Esophagus muscularis mucosa (tissue), 4 donors: ENCODE measurements around the gene HYI. TPM values are rescaled to one million over a fixed set of nuclear protein-coding genes. Genes with fewer than 3 reads are reported as not detected.

Experiments used
- DNase-seq: peaks from one replicate; pipeline ENCODE4 v3.0.0-alpha.2; 2017; ENCODE audit errors: extremely low spot score
- H3K27ac ChIP-seq, 4 donors: fragments of 200-600 bp; sonication (generic); replicated peaks in 1 of 4; 1 replicate in 3 of 4; 2 replicates in 1 of 4; pipeline ENCODE4 v1.5.1; 2016 to 2019; ENCODE audit warnings: mild to moderate bottlenecking in 1 of 4
- H3K27me3 ChIP-seq, 4 donors: fragments of 200-600 bp; sonication (generic); one replicate each; pipeline versions ENCODE4 v1.5.1 to v1.6.0; 2016 to 2019
- H3K36me3 ChIP-seq, 4 donors: fragments of 200-600 bp; sonication (generic); one replicate each; pipeline ENCODE4 v1.5.1; 2016 to 2019
- H3K4me1 ChIP-seq, 4 donors: fragments of 200-600 bp; sonication (generic); one replicate each; pipeline ENCODE4 v1.5.1; 2016 to 2019
- H3K4me3 ChIP-seq, 4 donors: fragments of 200-600 bp; sonication (generic); 1 replicate in 2 of 4; 2 replicates in 2 of 4; pipeline ENCODE4 v1.5.1; 2016 to 2019; ENCODE audit warnings: mild to moderate bottlenecking in 4 of 4, moderate library complexity in 1 of 4
- H3K9me3 ChIP-seq, 4 donors: fragments of 200-600 bp; sonication (generic); 1 replicate in 3 of 4; 2 replicates in 1 of 4; pipeline ENCODE4 v1.5.1; 2016 to 2019
- EP300 ChIP-seq: sonication (generic); formaldehyde crosslinking; IDR thresholded peaks from one replicate; pipeline ENCODE4 v1.6.1; 2017; ENCODE audit warnings: antibody characterized with exemption
- POLR2A ChIP-seq: fragments of 450-650 bp; IDR thresholded peaks from one replicate; pipeline ENCODE4 v1.6.1; 2017; ENCODE audit warnings: antibody characterized with exemption, moderate library complexity, mild to moderate bottlenecking, low read depth
- POLR2AphosphoS5 ChIP-seq, 2 donors: sonication (generic); formaldehyde crosslinking; IDR thresholded peaks; one replicate each; pipeline ENCODE4 v1.6.1; 2017; ENCODE audit warnings: antibody characterized with exemption in 2 of 2
- WGBS: methylation state at CpG from one replicate; pipeline ENCODE4 v1.1.5; 2018; 5-methylcytosine and 5-hydroxymethylcytosine counted together
- intact Hi-C: fragments of 100-400 bp; cut with DNase I; formaldehyde crosslinking; loops from one replicate; pipeline ENCODE4 v1.15.1; 2023
- total RNA-seq, 4 donors: library from RNA; depleted of rRNA; stranded (reverse); fragments of >200 nt; gene quantifications; one replicate each; pipeline versions ENCODE4 v1.1.0 to v1.2.1, GENCODE V29; 2016
- TF ChIP-seq, protein P1 (sequence below), 3 experiments: fragments of 200-600 bp in 2 of 3; fragments of 450-650 bp in 1 of 3; sonication (generic) in 2 of 3; IDR thresholded peaks; one replicate each; pipeline ENCODE4 v1.5.1; 2017 to 2019; ENCODE audit warnings: antibody characterized with exemption in 3 of 3, mild to moderate bottlenecking in 2 of 3, moderate library complexity in 1 of 3

The HYI gene
- total RNA-seq, 4 donors from 2014 or later: 36.3 to 60.5 (median 50.6) TPM

DNA sequence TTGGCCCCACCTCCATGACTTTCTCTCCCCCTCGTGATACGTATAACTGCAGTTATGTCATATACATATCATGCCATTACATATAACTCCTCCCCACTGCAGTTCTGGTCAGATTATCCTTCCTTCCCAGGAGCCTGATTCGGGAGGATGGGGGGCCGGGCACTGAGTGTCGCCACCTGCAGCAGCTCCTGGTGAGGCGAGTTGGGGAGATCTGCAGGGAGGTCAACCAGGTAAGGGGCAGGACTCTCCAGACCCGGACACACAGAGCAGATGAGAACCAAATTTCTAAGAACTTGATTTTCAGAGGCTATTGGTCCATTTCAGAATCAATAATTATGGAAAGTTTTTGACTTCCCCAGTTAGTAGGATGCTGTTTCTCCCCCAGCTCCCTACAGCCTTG is 19.5 kb downstream of the HYI start:
- intact Hi-C loops: no loop called here
- Histone ChIP-seq H3K36me3 (peaks cover 47 to 92% (median 81%) of the 10 kb centered on the region in 4 donors), H3K4me3 (no peak overlapping the region), H3K27ac (no peak overlapping the region), H3K4me1 (peaks cover 0 to 24% (median 23%) of the 10 kb centered on the region in 4 donors), H3K27me3 (no peaks in the 10 kb centered on the region), H3K9me3 (no peaks in the 10 kb centered on the region)
- no peak for DNase-seq
- TF ChIP-seq, protein P1, sequence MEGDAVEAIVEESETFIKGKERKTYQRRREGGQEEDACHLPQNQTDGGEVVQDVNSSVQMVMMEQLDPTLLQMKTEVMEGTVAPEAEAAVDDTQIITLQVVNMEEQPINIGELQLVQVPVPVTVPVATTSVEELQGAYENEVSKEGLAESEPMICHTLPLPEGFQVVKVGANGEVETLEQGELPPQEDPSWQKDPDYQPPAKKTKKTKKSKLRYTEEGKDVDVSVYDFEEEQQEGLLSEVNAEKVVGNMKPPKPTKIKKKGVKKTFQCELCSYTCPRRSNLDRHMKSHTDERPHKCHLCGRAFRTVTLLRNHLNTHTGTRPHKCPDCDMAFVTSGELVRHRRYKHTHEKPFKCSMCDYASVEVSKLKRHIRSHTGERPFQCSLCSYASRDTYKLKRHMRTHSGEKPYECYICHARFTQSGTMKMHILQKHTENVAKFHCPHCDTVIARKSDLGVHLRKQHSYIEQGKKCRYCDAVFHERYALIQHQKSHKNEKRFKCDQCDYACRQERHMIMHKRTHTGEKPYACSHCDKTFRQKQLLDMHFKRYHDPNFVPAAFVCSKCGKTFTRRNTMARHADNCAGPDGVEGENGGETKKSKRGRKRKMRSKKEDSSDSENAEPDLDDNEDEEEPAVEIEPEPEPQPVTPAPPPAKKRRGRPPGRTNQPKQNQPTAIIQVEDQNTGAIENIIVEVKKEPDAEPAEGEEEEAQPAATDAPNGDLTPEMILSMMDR (IDR thresholded peaks at IDR 0.05): no peak
- no peak for TF ChIP-seq POLR2AphosphoS5 (IDR thresholded peaks at IDR 0.05)
- TF ChIP-seq EP300: no peak
- TF ChIP-seq POLR2A: no peak
- 94% methylated on average over 7 of the region's 7 CpGs for WGBS

DNA sequence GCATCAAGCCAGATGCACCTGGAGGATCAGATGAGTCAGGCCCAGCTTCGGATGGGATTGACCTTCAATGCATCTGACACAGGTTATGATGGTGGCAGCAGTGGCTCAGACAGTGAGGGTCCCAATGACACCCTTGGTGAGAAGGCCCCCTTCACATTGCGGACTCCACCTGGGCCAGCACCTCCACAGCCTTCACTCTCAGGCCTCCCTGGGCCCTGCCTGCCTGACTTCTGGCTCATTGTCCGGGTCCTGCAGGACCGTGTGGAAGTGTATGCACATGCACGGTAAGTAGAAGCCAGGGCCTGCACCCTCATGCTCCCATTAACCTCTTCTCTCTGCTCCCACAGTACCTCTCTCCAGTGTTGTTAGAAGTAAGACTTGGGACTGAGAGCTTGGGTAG is 20.8 kb downstream of the HYI start:
- Histone ChIP-seq H3K9me3 (no peaks in the 10 kb centered on the region), H3K36me3 (peaks cover 56 to 92% (median 82%) of the 10 kb centered on the region in 4 donors), H3K4me1 (peaks cover 0 to 24% (median 23%) of the 10 kb centered on the region in 4 donors), H3K27ac (no peak overlapping the region), H3K4me3 (no peak overlapping the region), H3K27me3 (no peaks in the 10 kb centered on the region)
- intact Hi-C loops: no loop called here
- no peak for DNase-seq
- 93% methylated on average over 5 of the region's 5 CpGs for WGBS
- TF ChIP-seq POLR2AphosphoS5 (IDR thresholded peaks at IDR 0.05) (no peak), EP300 (no peak), POLR2A (no peak)
- TF ChIP-seq, protein P1 (IDR thresholded peaks at IDR 0.05): no peak

DNA sequence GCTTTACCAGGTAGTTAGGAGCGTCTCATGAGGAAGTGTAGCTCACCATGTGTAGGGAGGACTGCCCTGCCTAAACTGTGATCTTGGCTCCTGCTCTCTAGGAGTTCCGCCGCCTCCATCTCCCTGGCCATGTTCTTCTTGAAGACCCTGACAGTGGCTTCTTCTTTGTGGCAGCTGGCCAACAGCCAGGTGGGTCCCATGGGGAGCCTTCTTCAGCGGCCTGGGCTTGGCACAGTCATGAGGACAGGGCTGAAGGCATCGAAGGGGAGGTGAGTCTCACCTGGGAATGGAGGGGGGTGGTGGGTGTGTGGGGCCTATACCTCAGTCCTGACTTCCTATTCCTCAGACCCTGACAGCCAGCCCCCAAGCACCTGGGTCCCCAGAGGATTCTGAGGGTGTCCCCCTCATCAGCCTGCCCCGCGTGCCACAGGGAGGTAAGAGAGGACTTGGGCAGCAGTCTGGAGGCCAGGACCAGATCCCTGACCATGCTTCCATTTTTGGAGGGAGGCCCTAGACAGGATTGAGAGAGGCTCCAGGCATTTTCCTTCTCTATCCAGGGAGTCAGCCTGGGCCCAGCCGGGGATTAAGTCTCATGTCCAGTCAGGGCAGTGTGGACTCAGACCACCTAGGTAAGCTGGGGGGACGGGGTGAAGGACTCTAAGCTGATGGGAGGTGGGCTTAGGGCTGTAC is 21.4 kb downstream of the HYI start:
- H3K27ac ChIP-seq: no peak overlapping the region
- DNase-seq: no peak
- peaks cover 0 to 24% (median 23%) of the 10 kb centered on the region in 4 donors for H3K4me1 ChIP-seq
- intact Hi-C loops: no loop called here
- peaks cover 62 to 92% (median 83%) of the 10 kb centered on the region in 4 donors for H3K36me3 ChIP-seq
- no peaks in the 10 kb centered on the region for H3K9me3 ChIP-seq
- TF ChIP-seq, protein P1 (IDR thresholded peaks at IDR 0.05): no peak
- TF ChIP-seq POLR2A (no peak), POLR2AphosphoS5 (IDR thresholded peaks at IDR 0.05) (no peak), EP300 (no peak)
- WGBS: 89% methylated on average over 9 of the region's 9 CpGs
- H3K27me3 ChIP-seq: no peaks in the 10 kb centered on the region
- no peak overlapping the region for H3K4me3 ChIP-seq

DNA sequence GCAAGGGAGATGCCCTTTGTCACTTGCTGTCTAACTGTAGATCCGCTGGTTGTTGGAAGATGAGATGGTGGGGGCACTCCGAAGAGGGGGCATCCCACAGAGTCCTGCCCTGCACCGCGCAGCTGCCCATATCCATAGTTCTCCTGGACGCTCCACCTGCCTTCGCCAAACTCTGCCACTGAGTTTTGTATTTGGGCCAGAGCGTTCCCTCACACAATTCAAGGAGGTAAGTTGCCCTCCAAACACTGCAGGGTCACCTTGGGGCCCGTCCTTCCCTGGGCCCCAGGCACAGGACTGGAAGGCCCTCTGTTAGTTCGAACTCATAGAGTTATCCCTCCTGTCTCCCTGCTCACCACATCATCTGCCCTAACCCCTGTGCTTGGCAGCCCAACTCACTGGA is 22.1 kb downstream of the HYI start:
- 98% methylated on average over 7 of the region's 9 CpGs for WGBS
- Histone ChIP-seq H3K4me3 (no peak overlapping the region), H3K27me3 (no peaks in the 10 kb centered on the region), H3K27ac (no peak overlapping the region), H3K36me3 (peaks cover 68 to 92% (median 87%) of the 10 kb centered on the region in 4 donors), H3K4me1 (peaks cover 0 to 20% (median 19%) of the 10 kb centered on the region in 4 donors), H3K9me3 (no peaks in the 10 kb centered on the region)
- TF ChIP-seq EP300: no peak
- no peak for TF ChIP-seq POLR2AphosphoS5 (IDR thresholded peaks at IDR 0.05)
- TF ChIP-seq POLR2A: no peak
- TF ChIP-seq, protein P1 (IDR thresholded peaks at IDR 0.05): no peak
- intact Hi-C loops: no loop called here
- DNase-seq: no peak
